Mammary epithelial cell (primary cell): ENCODE data around the gene EPHA2.

Experiments
- EZH2 ChIP-seq: IDR thresholded peaks from 2 replicates; pipeline ENCODE4 v1.6.1; 2012; ENCODE audit warnings: low read length, inconsistent platforms, borderline replicate concordance
- TF ChIP-seq, protein P1 (sequence below), 2 donors: IDR thresholded peaks in 1 of 2; conservative IDR thresholded peaks in 1 of 2; 2 replicates each; pipeline ENCODE4 v1.5.1; 2011 to 2012; ENCODE audit warnings: inconsistent platforms in 2 of 2, low read length in 2 of 2, mild to moderate bottlenecking in 2 of 2, control low read depth in 1 of 2, low read depth in 1 of 2; ENCODE audit not compliant: insufficient read depth in 1 of 2; ENCODE audit errors: extremely low read depth in 1 of 2

- TF ChIP-seq, protein P1, sequence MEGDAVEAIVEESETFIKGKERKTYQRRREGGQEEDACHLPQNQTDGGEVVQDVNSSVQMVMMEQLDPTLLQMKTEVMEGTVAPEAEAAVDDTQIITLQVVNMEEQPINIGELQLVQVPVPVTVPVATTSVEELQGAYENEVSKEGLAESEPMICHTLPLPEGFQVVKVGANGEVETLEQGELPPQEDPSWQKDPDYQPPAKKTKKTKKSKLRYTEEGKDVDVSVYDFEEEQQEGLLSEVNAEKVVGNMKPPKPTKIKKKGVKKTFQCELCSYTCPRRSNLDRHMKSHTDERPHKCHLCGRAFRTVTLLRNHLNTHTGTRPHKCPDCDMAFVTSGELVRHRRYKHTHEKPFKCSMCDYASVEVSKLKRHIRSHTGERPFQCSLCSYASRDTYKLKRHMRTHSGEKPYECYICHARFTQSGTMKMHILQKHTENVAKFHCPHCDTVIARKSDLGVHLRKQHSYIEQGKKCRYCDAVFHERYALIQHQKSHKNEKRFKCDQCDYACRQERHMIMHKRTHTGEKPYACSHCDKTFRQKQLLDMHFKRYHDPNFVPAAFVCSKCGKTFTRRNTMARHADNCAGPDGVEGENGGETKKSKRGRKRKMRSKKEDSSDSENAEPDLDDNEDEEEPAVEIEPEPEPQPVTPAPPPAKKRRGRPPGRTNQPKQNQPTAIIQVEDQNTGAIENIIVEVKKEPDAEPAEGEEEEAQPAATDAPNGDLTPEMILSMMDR (conservative IDR thresholded peaks at IDR 0.05 in 1 of 2, IDR thresholded peaks at IDR 0.05 in 1 of 2; ENCODE audit: extremely low read depth in 1 of 2, insufficient read depth in 1 of 2, low read depth in 1 of 2, low read length in 2 of 2): no peak
- TF ChIP-seq EZH2: no peak
These were observed 25.0 kb downstream of the EPHA2 start for GRCh38 chr1:16130827-16131226.
